COLO668 (cell line): ENCODE measurements around the gene NUDT9.
"Not testable (repeated sequence)": the region's sequence is repeated elsewhere in the genome, so short reads cannot be mapped to it uniquely, and the experiment has no call there.

Source experiments
- DNase-seq: peaks from one replicate; lab custom pipeline; 2025; ENCODE audit not compliant: unreplicated experiment; lab: John Stamatoyannopoulos, UW

Gene NUDT9

GRCh38 chr4:87451537-87451936, 29.2 kb downstream of the NUDT9 start:
- DNase-seq: no peak

- DNase-seq: no peak
Measured at GRCh38 chr4:87458913-87459312, 36.5 kb downstream of the NUDT9 start.

- no peak for DNase-seq
Measured at GRCh38 chr4:87461281-87461700, 38.9 kb downstream of the NUDT9 start.

- no peak for DNase-seq
Measured at GRCh38 chr4:87462102-87462501, 39.7 kb downstream of the NUDT9 start.

- DNase-seq: no peak
Measured at GRCh38 chr4:87465739-87466366, 43.5 kb downstream of the NUDT9 start.

- no peak for DNase-seq
Measured at GRCh38 chr4:87469390-87469789, 47.0 kb downstream of the NUDT9 start.

GRCh38 chr4:87476934-87477333, 54.6 kb downstream of the NUDT9 start:
- no peak for DNase-seq

GRCh38 chr4:87478732-87479250, 56.4 kb downstream of the NUDT9 start:
- no peak for DNase-seq

GRCh38 chr4:87481377-87481776, 59.0 kb downstream of the NUDT9 start:
- no peak for DNase-seq

- not testable (repeated sequence) for DNase-seq
Measured at GRCh38 chr4:87483247-87483646, 60.9 kb downstream of the NUDT9 start.

GRCh38 chr4:87488666-87489065, 66.3 kb downstream of the NUDT9 start:
- not testable (repeated sequence) for DNase-seq

GRCh38 chr4:87489678-87490077, 67.3 kb downstream of the NUDT9 start:
- no peak for DNase-seq

- DNase-seq: no peak
Measured at GRCh38 chr4:87490664-87491369, 68.4 kb downstream of the NUDT9 start.

- no peak for DNase-seq
Measured at GRCh38 chr4:87491436-87491835, 69.1 kb downstream of the NUDT9 start.

GRCh38 chr4:87491851-87492250, 69.5 kb downstream of the NUDT9 start:
- DNase-seq: not testable (repeated sequence)

- no peak for DNase-seq
Measured at GRCh38 chr4:87493115-87493514, 70.7 kb downstream of the NUDT9 start.

GRCh38 chr4:87497159-87497558, 74.8 kb downstream of the NUDT9 start:
- no peak for DNase-seq

GRCh38 chr4:87497578-87497977, 75.2 kb downstream of the NUDT9 start:
- DNase-seq: no peak

- DNase-seq: no peak
Measured at GRCh38 chr4:87498446-87498900, 76.1 kb downstream of the NUDT9 start.

GRCh38 chr4:87499403-87500091, 77.2 kb downstream of the NUDT9 start:
- no peak for DNase-seq

GRCh38 chr4:87500092-87500462, 77.7 kb downstream of the NUDT9 start:
- no peak for DNase-seq
